ENCODE data around the gene SERPINA9.

Gene SERPINA9

GRCh38 chr14:94505206-94505605 is 29.2 kb upstream of the SERPINA9 start:
- Histone ChIP-seq H3F3A (ENCODE audit: insufficient read depth) (no peaks in the 10 kb centered on the region), H3K9me3 (ENCODE audit: insufficient read depth, low read length) (no peaks in the 10 kb centered on the region), H3K27me3 (ENCODE audit: low read length) (no peaks in the 10 kb centered on the region), H3K79me2 (ENCODE audit: insufficient read depth, low read length) (no peaks in the 10 kb centered on the region), H4K20me1 (ENCODE audit: low read depth, low read length) (no peaks in the 10 kb centered on the region), H3K9me2 (replicated peaks; ENCODE audit: insufficient read depth, low read length) (no peaks in the 10 kb centered on the region), H3K9ac (ENCODE audit: low read length) (no peak overlapping the region), H3K36me3 (ENCODE audit: low read length) (no peaks in the 10 kb centered on the region), H3K4me2 (ENCODE audit: low read depth, low read length, poor library complexity, severe bottlenecking) (no peak overlapping the region), H2AFZ (ENCODE audit: low read depth, low read length, severe bottlenecking) (no peak overlapping the region), H3K4me3 (ENCODE audit: insufficient read depth, low read length, poor library complexity, severe bottlenecking) (no peak overlapping the region), H3K27ac (ENCODE audit: low read depth, low read length) (no peak overlapping the region)
- TF ChIP-seq CTCF (IDR thresholded peaks at IDR 0.05; ENCODE audit: insufficient read depth, low read length, poor library complexity, severe bottlenecking) (no peak), EZH2phosphoT487 (conservative IDR thresholded peaks at IDR 0.05; ENCODE audit: low read length) (no peak)

- Histone ChIP-seq H3F3A (ENCODE audit: insufficient read depth) (no peaks in the 10 kb centered on the region), H3K36me3 (ENCODE audit: low read length) (no peaks in the 10 kb centered on the region), H3K27ac (ENCODE audit: low read depth, low read length) (no peak overlapping the region), H3K27me3 (ENCODE audit: low read length) (no peaks in the 10 kb centered on the region), H4K20me1 (ENCODE audit: low read depth, low read length) (no peaks in the 10 kb centered on the region), H3K4me3 (ENCODE audit: insufficient read depth, low read length, poor library complexity, severe bottlenecking) (no peak overlapping the region), H3K79me2 (ENCODE audit: insufficient read depth, low read length) (no peaks in the 10 kb centered on the region), H3K9ac (ENCODE audit: low read length) (no peak overlapping the region), H3K9me3 (ENCODE audit: insufficient read depth, low read length) (no peaks in the 10 kb centered on the region), H2AFZ (ENCODE audit: low read depth, low read length, severe bottlenecking) (no peak overlapping the region), H3K4me2 (ENCODE audit: low read depth, low read length, poor library complexity, severe bottlenecking) (no peak overlapping the region), H3K9me2 (replicated peaks; ENCODE audit: insufficient read depth, low read length) (no peaks in the 10 kb centered on the region)
- TF ChIP-seq CTCF (IDR thresholded peaks at IDR 0.05; ENCODE audit: insufficient read depth, low read length, poor library complexity, severe bottlenecking): no peak
- no peak for TF ChIP-seq EZH2phosphoT487 (conservative IDR thresholded peaks at IDR 0.05; ENCODE audit: low read length)
Measured at GRCh38 chr14:94501588-94502516, 25.9 kb upstream of the SERPINA9 start.

GRCh38 chr14:94500264-94500663 is 24.3 kb upstream of the SERPINA9 start:
- Histone ChIP-seq H3F3A (ENCODE audit: insufficient read depth) (no peaks in the 10 kb centered on the region), H3K79me2 (ENCODE audit: insufficient read depth, low read length) (no peaks in the 10 kb centered on the region), H3K9me2 (replicated peaks; ENCODE audit: insufficient read depth, low read length) (no peaks in the 10 kb centered on the region), H3K36me3 (ENCODE audit: low read length) (no peaks in the 10 kb centered on the region), H2AFZ (ENCODE audit: low read depth, low read length, severe bottlenecking) (no peak overlapping the region), H3K4me3 (ENCODE audit: insufficient read depth, low read length, poor library complexity, severe bottlenecking) (no peak overlapping the region), H3K27ac (ENCODE audit: low read depth, low read length) (no peak overlapping the region), H3K9me3 (ENCODE audit: insufficient read depth, low read length) (no peaks in the 10 kb centered on the region), H3K27me3 (ENCODE audit: low read length) (no peaks in the 10 kb centered on the region), H3K4me2 (ENCODE audit: low read depth, low read length, poor library complexity, severe bottlenecking) (no peak overlapping the region), H4K20me1 (ENCODE audit: low read depth, low read length) (no peaks in the 10 kb centered on the region), H3K9ac (ENCODE audit: low read length) (no peak overlapping the region)
- TF ChIP-seq CTCF (IDR thresholded peaks at IDR 0.05; ENCODE audit: insufficient read depth, low read length, poor library complexity, severe bottlenecking): no peak
- TF ChIP-seq EZH2phosphoT487 (conservative IDR thresholded peaks at IDR 0.05; ENCODE audit: low read length): no peak

All from SU-DHL-6 (cell line).